Measurements from ENCODE around the gene GDE1.

DNA sequence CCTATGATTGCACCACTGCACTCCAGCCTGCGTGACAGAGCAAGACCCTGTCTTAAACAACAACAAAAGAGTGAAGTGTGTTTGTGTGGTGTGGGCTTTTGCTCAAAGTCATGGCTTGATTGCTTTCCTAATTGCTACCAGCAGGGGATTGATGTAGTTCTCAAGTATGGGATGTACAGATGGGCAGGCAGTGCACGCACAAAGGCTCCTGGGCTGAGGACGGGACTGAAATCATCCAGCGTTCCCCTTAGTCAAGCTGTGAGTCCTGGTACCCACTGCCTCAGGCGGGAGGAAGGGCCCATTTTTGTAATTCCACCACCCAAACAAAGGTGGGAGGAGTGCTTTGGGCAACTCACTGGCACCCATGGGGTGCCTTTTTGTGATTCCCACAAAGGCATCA is 47.3 kb downstream of the GDE1 start:
- TF ChIP-seq, protein P1, sequence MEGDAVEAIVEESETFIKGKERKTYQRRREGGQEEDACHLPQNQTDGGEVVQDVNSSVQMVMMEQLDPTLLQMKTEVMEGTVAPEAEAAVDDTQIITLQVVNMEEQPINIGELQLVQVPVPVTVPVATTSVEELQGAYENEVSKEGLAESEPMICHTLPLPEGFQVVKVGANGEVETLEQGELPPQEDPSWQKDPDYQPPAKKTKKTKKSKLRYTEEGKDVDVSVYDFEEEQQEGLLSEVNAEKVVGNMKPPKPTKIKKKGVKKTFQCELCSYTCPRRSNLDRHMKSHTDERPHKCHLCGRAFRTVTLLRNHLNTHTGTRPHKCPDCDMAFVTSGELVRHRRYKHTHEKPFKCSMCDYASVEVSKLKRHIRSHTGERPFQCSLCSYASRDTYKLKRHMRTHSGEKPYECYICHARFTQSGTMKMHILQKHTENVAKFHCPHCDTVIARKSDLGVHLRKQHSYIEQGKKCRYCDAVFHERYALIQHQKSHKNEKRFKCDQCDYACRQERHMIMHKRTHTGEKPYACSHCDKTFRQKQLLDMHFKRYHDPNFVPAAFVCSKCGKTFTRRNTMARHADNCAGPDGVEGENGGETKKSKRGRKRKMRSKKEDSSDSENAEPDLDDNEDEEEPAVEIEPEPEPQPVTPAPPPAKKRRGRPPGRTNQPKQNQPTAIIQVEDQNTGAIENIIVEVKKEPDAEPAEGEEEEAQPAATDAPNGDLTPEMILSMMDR (IDR thresholded peaks at IDR 0.05): no peak
- no peak for TF ChIP-seq POLR2AphosphoS5 (IDR thresholded peaks at IDR 0.05)

Measured in prostate gland (tissue), 2 donors.